ENCODE measurements around the gene FBXO39. TPM values are rescaled to one million over a fixed set of nuclear protein-coding genes. Genes with fewer than 3 reads are reported as not detected.

FBXO39 gene
- total RNA-seq = 0.09 TPM in 1 of 2 replicates, not detected in the other

DNA sequence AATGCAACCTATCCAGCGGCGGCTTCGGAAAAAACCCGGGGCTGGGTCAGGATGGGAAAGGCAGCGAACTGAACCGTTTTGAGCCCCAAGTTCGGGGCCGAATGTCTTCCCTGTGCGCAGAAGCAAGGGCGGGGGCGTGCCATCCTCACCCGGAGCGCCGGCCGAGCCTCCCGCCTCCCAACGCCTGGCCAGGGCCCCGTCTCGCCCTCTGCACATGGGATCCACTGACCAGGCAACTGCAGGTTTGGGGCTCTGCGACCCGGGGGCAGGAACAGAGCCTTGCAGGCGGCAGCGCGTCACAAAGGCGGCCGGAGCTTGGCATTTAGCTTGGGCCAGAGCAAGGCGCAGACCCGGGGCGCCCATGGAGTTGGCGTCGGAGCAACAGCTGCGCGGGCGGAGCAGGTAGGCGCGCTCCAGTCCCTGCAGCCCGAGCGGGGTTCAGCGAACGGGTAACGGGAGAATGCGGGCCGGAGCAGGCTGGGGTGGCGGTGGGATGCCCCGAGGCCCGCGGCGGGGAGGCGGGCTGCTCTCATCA, at the start of gene FBXO39:
TSS of gene FBXO39 (plus strand) at position 345 of the 535 bp plus-strand sequence. CDS start 3,654 bp downstream, outside the sequence.

DNA sequence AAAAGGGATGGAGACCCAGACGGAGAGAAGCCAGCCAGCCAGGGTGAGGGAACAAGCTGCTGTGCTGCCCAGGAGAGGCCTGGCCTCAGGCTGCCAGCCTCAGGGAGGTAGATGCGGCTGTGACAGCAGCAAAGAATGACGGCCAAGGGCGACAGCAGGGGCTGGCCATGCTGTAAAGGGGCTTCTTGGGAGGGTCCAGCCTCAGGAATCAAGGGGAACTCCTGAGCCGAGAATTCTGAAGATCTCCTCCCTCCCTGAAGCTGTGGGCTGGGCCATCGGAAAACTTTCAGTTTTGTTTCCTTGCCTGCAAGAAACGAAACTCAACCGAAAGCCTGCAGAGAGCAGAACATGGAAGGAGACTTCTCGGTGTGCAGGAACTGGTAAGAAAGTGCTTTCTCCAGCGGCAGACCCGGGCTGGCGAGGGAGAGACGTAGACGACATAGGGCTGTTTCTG, 20.3 kb upstream of the FBXO39 start, which contains the start of gene XAF1:
TSS of gene XAF1 (plus strand) at position 316 of the 454 bp plus-strand sequence. CDS start at position 349, 33 bp downstream.

DNA sequence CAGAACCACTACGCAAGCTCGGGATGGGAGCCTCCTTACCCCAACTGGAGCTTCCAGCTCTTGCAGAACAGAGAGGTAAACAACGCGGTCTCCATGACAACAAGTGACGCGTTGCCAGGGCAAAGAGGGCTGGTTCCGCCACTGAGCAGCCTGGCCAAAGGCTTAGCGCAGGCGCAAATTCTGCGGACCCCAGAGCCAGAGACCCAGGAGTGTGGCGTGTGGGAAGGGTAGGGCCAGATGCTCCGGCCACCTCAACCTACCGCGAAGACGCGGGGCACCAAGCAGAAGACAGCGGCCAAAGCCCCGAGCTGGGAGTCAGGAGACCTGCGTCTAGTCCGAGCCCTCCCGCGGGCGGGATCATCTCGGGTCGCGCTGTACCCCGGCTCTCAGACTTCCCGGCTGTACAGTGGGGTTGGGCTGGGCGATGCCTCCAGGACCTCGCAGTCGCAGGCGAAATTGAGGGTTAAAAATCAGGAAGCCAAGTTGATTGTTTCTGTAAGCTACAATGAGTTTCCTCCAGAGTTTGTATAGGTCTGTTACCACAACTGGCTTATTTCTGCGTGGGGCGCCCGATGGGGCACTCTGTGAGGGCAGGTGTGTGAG, 55.7 kb downstream of the FBXO39 start, which contains the start of gene TEKT1:
TSS of gene TEKT1 (minus strand) at position 69 of the 603 bp plus-strand sequence. CDS start 1,353 bp downstream, outside the sequence.

Other genes starting within 250 kb of the FBXO39 start
- 0.26 and 0.63 TPM in 2 replicates for gene PITPNM3, start 219.7 kb upstream of the FBXO39 start, total RNA-seq
- gene KIAA0753, start 135.5 kb upstream of the FBXO39 start, total RNA-seq = 8.2 and 9.0 TPM in 2 replicates
- 118 and 120 TPM in 2 replicates for gene TXNDC17, start 135.2 kb upstream of the FBXO39 start, total RNA-seq
- gene MED31, start 124.6 kb upstream of the FBXO39 start, total RNA-seq = 8.0 and 9.2 TPM in 2 replicates
- 0.17 and 0.32 TPM in 2 replicates for gene C17orf100, start 124.5 kb upstream of the FBXO39 start, total RNA-seq
- not detected in 2 replicates for gene SLC13A5, start 62.8 kb upstream of the FBXO39 start, total RNA-seq
- gene XAF1, start 20.2 kb upstream of the FBXO39 start, total RNA-seq = 27.4 and 42.6 TPM in 2 replicates
- not detected in 2 replicates for gene TEKT1, start 55.5 kb downstream of the FBXO39 start, total RNA-seq
- 0.09 TPM in 1 of 2 replicates, not detected in the other for gene ALOX12, start 219.8 kb downstream of the FBXO39 start, total RNA-seq
- gene RNASEK, start 236.4 kb downstream of the FBXO39 start, total RNA-seq = 28.1 and 30.4 TPM in 2 replicates
- gene BCL6B, start 246.8 kb downstream of the FBXO39 start, total RNA-seq = under 0.01 and 0.16 TPM in 2 replicates